ENCODE measurements around the gene VPS54. TPM values are rescaled to one million over a fixed set of nuclear protein-coding genes. Genes with fewer than 3 reads are reported as not detected.

VPS54 gene
- total RNA-seq, 2 experiments from 2014 or later, result 9.5 to 10.8 TPM

- no peaks in the 10 kb centered on the region for H3K9me3 Mint-ChIP-seq
- no peak overlapping the region for H3K4me3 Mint-ChIP-seq
- no peaks in the 10 kb centered on the region for H3K27me3 Mint-ChIP-seq
- peaks cover 13% of the 10 kb centered on the region for H3K36me3 Mint-ChIP-seq (ENCODE audit: low read depth)
- H3K4me1 Mint-ChIP-seq (ENCODE audit: low read depth), result peaks cover 54% of the 10 kb centered on the region
- H3K9me3 ChIP-seq (ENCODE audit: control insufficient read depth in 1 of 2, insufficient read depth in 1 of 2, low read length in 2 of 2), result no peaks in the 10 kb centered on the region
- H3K27ac Mint-ChIP-seq, result no peak overlapping the region
- no peak overlapping the region for H3K27ac ChIP-seq (ENCODE audit: low read depth in 1 of 2, low read length in 2 of 2)
- no peaks in the 10 kb centered on the region for H3K4me1 ChIP-seq (ENCODE audit: insufficient read depth, low read length)
- H3K36me3 ChIP-seq (ENCODE audit: insufficient read depth, low read length), result no peaks in the 10 kb centered on the region
- TF ChIP-seq CTCF (IDR thresholded peaks at IDR 0.05), result no peak
- H3K4me3 ChIP-seq (ENCODE audit: low read length), result no peak overlapping the region
- H3K27me3 ChIP-seq (ENCODE audit: control insufficient read depth in 1 of 2, insufficient read depth in 2 of 2, low read length in 2 of 2), result no peaks in the 10 kb centered on the region
- intact Hi-C loops (cut with DNase I, micrococcal nuclease), result loop anchor here in 1 of 2 experiments (10.0 kb wide), 1 partner anchor 168 kb away; the partner anchor contains the start of gene UGP2
- no peak for ATAC-seq (ENCODE audit: poor library complexity)
- no peak for DNase-seq
- ChIA-PET CTCF (interaction anchor here (0.6 kb wide), 1 partner anchor 52 kb away, joined by 4 read pairs; no protein-coding TSS in a partner anchor), POLR2A (no interaction called here)
Observed at GRCh38 chr2:64013053-64013452, 6.2 kb downstream of the VPS54 start.

GRCh38 chr2:64012115-64012514, 7.1 kb downstream of the VPS54 start:
- Mint-ChIP-seq H3K4me3 (no peak overlapping the region), H3K4me1 (ENCODE audit: low read depth) (peaks cover 54% of the 10 kb centered on the region), H3K36me3 (ENCODE audit: low read depth) (peaks cover 17% of the 10 kb centered on the region), H3K9me3 (no peaks in the 10 kb centered on the region), H3K27me3 (no peaks in the 10 kb centered on the region), H3K27ac (no peak overlapping the region)
- intact Hi-C loops (cut with DNase I, micrococcal nuclease), result loop anchor here in 1 of 2 experiments (10.0 kb wide), 1 partner anchor 167 kb away; the partner anchor contains the start of gene UGP2
- TF ChIP-seq CTCF (IDR thresholded peaks at IDR 0.05), result no peak
- H3K27me3 ChIP-seq (ENCODE audit: control insufficient read depth in 1 of 2, insufficient read depth in 2 of 2, low read length in 2 of 2), result no peaks in the 10 kb centered on the region
- no peaks in the 10 kb centered on the region for H3K9me3 ChIP-seq (ENCODE audit: control insufficient read depth in 1 of 2, insufficient read depth in 1 of 2, low read length in 2 of 2)
- H3K4me3 ChIP-seq (ENCODE audit: low read length), result no peak overlapping the region
- CTCF ChIA-PET, result no interaction called here
- no peak for ATAC-seq (ENCODE audit: poor library complexity)
- no peaks in the 10 kb centered on the region for H3K36me3 ChIP-seq (ENCODE audit: insufficient read depth, low read length)
- POLR2A ChIA-PET, result interaction anchor here (0.6 kb wide), 1 partner anchor 13 kb away, joined by 4 read pairs; no protein-coding TSS in a partner anchor
- DNase-seq, result no peak
- H3K27ac ChIP-seq (ENCODE audit: low read depth in 1 of 2, low read length in 2 of 2), result no peak overlapping the region
- H3K4me1 ChIP-seq (ENCODE audit: insufficient read depth, low read length), result no peaks in the 10 kb centered on the region

GRCh38 chr2:64008434-64009009, 10.7 kb downstream of the VPS54 start:
- H3K4me1 ChIP-seq (ENCODE audit: insufficient read depth, low read length), result no peaks in the 10 kb centered on the region
- no peaks in the 10 kb centered on the region for H3K9me3 ChIP-seq (ENCODE audit: control insufficient read depth in 1 of 2, insufficient read depth in 1 of 2, low read length in 2 of 2)
- no peaks in the 10 kb centered on the region for H3K9me3 Mint-ChIP-seq
- H3K27ac Mint-ChIP-seq, result no peak overlapping the region
- POLR2A ChIA-PET, result no interaction called here
- peaks cover 27% of the 10 kb centered on the region for H3K36me3 Mint-ChIP-seq (ENCODE audit: low read depth)
- CTCF ChIA-PET, result no interaction called here
- H3K4me3 ChIP-seq (ENCODE audit: low read length), result no peak overlapping the region
- no peak for DNase-seq
- ATAC-seq (ENCODE audit: poor library complexity), result no peak
- intact Hi-C loops (cut with DNase I, micrococcal nuclease), result no loop called here
- H3K27me3 Mint-ChIP-seq, result no peaks in the 10 kb centered on the region
- no peak overlapping the region for H3K4me3 Mint-ChIP-seq
- peaks cover 49% of the 10 kb centered on the region for H3K4me1 Mint-ChIP-seq (ENCODE audit: low read depth)
- TF ChIP-seq CTCF (IDR thresholded peaks at IDR 0.05), result no peak
- H3K27ac ChIP-seq (ENCODE audit: low read depth in 1 of 2, low read length in 2 of 2), result no peak overlapping the region
- H3K27me3 ChIP-seq (ENCODE audit: control insufficient read depth in 1 of 2, insufficient read depth in 2 of 2, low read length in 2 of 2), result no peaks in the 10 kb centered on the region
- H3K36me3 ChIP-seq (ENCODE audit: insufficient read depth, low read length), result peaks cover 3% of the 10 kb centered on the region

All from CD4-positive, alpha-beta T cell (primary cell).